ENCODE results near the gene ADCY4. TPM values are rescaled to one million over a fixed set of nuclear protein-coding genes. Genes with fewer than 3 reads are reported as not detected.

Gene ADCY4
- total RNA-seq, 1 experiment from 2014 or later = 1.1 TPM

- TF ChIP-seq ETV6 (CRISPR knock-in tag; IDR thresholded peaks at IDR 0.05) (no peak), ZNF317 (CRISPR knock-in tag; IDR thresholded peaks at IDR 0.05; ENCODE audit: borderline replicate concordance, low read depth) (no peak), CBFB (CRISPR knock-in tag; IDR thresholded peaks at IDR 0.05; ENCODE audit: low read depth) (no peak), HMGA2 (CRISPR knock-in tag; IDR thresholded peaks at IDR 0.05) (no peak), RORB (CRISPR knock-in tag; IDR thresholded peaks at IDR 0.05) (no peak), SP1 (CRISPR knock-in tag; conservative IDR thresholded peaks at IDR 0.05) (no peak)
Observed at GRCh38 chr14:24277606-24278321, 57.1 kb downstream of the ADCY4 start (continued).

- no peak for ATAC-seq
- ChIA-PET CTCF (interaction anchor here (1.3 to 3.9 kb wide), 3 partner anchors 20 to 35 kb away, joined by 4 to 28 read pairs (median 12); partner anchors contain the start of genes DHRS1, NOP9 and TINF2), POLR2A (no interaction called here)
- Mint-ChIP-seq H3K27me3 (ENCODE audit: low read depth) (no peaks in the 10 kb centered on the region), H3K27ac (no peak overlapping the region), H3K36me3 (no peaks in the 10 kb centered on the region), H3K4me3 (no peak overlapping the region), H3K4me1 (peaks cover 12% of the 10 kb centered on the region), H3K9me3 (no peaks in the 10 kb centered on the region)
- TF ChIP-seq FOXK1 (CRISPR knock-in tag; IDR thresholded peaks at IDR 0.05) (no peak), USF1 (CRISPR knock-in tag; IDR thresholded peaks at IDR 0.05) (no peak), ZNF121 (CRISPR knock-in tag; IDR thresholded peaks at IDR 0.05) (no peak), CBFB (CRISPR knock-in tag; IDR thresholded peaks at IDR 0.05; ENCODE audit: low read depth) (no peak), CREB1 (CRISPR knock-in tag; IDR thresholded peaks at IDR 0.05) (no peak), MAX (CRISPR knock-in tag; IDR thresholded peaks at IDR 0.05) (no peak), CTCF (IDR thresholded peaks at IDR 0.05) (no peak), MXD4 (CRISPR knock-in tag; IDR thresholded peaks at IDR 0.05; ENCODE audit: borderline replicate concordance) (no peak), FOXP1 (CRISPR knock-in tag; IDR thresholded peaks at IDR 0.05; ENCODE audit: borderline replicate concordance) (no peak), ELF4 (CRISPR knock-in tag; IDR thresholded peaks at IDR 0.05; ENCODE audit: low read depth) (no peak), ATF3 (CRISPR knock-in tag; conservative IDR thresholded peaks at IDR 0.05) (no peak), PREB (CRISPR knock-in tag; IDR thresholded peaks at IDR 0.05; ENCODE audit: borderline replicate concordance) (no peak), ZNF219 (CRISPR knock-in tag; IDR thresholded peaks at IDR 0.05; ENCODE audit: borderline replicate concordance) (no peak), FOXP4 (CRISPR knock-in tag; IDR thresholded peaks at IDR 0.05) (no peak), MLX (CRISPR knock-in tag; IDR thresholded peaks at IDR 0.05) (no peak), NR2C2 (CRISPR knock-in tag; IDR thresholded peaks at IDR 0.05) (no peak), IRF1 (CRISPR knock-in tag; IDR thresholded peaks at IDR 0.05) (no peak), ESRRA (CRISPR knock-in tag; IDR thresholded peaks at IDR 0.05; ENCODE audit: borderline replicate concordance) (no peak)
- DNase-seq (ENCODE audit: low spot score) = no peak
Observed at GRCh38 chr14:24277071-24277470, 57.8 kb downstream of the ADCY4 start.

Data from WTC11 (cell line).